GM10266 (cell line): ENCODE data around the gene YIF1A.
"Not testable (repeated sequence)": the region's sequence is repeated elsewhere in the genome, so short reads cannot be mapped to it uniquely, and the experiment has no call there.

Experiments
- DNase-seq: peaks from one replicate; pipeline ENCODE4 v3.0.0; 2012; ENCODE audit errors: extremely low spot score
- TF ChIP-seq, protein P1 (sequence below): IDR thresholded peaks from 2 replicates; pipeline ENCODE4 v1.5.1; 2012; ENCODE audit warnings: mild to moderate bottlenecking, low read depth; ENCODE audit not compliant: control insufficient read depth, insufficient read depth; ENCODE audit errors: missing control alignments

Gene YIF1A

DNA sequence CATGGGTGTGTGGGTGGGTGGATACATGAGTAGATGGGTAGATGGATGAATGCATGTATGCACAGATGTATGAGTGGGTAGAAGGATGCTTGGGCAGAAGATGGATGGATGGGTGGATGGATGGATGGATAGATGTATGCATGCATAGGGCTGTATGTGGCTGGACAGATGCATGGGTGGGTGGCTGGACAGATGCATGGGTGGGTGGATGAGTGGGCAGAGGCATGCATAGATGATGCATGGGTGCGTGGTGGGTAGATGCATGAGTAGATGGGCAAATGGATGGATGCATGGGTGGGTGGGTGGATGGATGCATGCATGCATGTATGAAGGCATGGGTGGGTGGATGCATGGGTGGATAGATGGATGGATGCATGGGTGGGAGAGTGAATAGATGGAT is 34.7 kb upstream of the YIF1A start:
- DNase-seq = no peak
- TF ChIP-seq, protein P1, sequence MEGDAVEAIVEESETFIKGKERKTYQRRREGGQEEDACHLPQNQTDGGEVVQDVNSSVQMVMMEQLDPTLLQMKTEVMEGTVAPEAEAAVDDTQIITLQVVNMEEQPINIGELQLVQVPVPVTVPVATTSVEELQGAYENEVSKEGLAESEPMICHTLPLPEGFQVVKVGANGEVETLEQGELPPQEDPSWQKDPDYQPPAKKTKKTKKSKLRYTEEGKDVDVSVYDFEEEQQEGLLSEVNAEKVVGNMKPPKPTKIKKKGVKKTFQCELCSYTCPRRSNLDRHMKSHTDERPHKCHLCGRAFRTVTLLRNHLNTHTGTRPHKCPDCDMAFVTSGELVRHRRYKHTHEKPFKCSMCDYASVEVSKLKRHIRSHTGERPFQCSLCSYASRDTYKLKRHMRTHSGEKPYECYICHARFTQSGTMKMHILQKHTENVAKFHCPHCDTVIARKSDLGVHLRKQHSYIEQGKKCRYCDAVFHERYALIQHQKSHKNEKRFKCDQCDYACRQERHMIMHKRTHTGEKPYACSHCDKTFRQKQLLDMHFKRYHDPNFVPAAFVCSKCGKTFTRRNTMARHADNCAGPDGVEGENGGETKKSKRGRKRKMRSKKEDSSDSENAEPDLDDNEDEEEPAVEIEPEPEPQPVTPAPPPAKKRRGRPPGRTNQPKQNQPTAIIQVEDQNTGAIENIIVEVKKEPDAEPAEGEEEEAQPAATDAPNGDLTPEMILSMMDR = no peak

DNA sequence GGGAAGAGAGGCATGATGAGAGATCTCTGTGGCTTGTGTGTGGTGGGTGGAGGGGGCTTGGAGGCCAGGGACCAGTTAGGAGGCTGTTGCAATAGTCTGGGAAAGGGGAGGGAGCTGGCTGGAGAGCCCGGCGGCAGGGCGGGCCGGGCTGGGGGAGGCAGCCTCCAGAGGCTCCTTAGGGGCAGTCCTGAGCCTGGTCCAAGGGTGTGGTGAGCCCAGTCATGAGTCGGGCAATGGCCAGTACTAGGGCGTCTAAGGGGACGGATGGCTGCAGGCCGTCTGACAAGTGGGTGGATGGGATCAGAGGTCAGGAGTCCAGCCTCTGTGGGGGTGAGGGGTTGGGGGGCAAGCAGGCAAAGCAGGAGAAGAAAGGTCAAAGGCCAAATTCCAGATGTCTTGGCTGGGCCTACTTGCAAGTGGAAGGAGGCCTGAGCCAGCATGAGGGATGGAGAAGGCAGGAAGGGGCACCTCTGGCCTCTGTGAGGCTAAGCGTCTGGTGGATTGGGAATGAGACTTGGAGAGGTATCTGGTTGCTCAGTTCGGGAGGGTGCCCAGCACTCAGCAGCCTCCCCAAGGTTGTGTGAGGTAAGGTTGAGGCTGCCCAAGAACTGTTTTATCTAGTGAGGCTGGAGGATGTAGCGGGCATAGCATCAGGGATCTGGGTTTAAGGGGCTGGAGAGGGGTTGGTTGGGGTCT is 33.9 kb upstream of the YIF1A start:
- no peak for DNase-seq
- TF ChIP-seq, protein P1 = no peak

DNA sequence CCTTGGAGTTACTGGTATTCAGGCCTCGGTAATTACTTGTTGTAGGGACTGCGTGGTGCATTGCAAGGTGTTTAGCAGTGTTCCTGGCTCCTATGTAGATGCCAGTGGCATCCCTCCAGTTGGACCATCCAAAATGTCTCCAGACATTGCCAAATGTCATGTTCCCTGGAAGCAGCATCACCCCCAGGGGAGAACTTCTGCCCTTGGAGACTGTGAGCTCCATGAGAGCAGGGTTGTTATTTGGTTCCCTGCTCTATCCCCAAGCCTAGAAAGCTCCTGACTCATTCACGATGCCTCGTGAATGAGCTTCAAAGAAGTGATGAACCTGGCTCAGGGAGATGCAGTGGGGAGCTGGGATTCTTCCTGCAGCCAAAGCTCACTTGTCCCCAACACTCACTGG is 32.7 kb upstream of the YIF1A start:
- TF ChIP-seq, protein P1 = no peak
- no peak for DNase-seq

DNA sequence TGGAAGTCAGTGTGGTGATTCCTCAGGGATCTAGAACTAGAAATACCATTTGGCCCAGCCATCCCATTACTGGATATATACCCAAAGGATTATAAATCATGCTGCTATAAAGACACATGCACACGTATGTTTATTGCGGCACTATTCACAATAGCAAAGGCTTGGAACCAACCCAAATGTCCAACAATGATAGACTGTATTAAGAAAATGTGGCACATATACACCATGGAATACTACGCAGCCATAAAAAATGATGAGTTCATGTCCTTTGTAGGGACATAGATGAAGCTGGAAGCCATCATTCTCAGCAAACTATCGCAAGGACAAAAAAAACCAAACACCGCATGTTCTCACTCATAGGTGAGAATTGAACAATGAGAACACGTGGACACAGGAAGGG is 31.8 kb upstream of the YIF1A start:
- not testable (repeated sequence) for DNase-seq

DNA sequence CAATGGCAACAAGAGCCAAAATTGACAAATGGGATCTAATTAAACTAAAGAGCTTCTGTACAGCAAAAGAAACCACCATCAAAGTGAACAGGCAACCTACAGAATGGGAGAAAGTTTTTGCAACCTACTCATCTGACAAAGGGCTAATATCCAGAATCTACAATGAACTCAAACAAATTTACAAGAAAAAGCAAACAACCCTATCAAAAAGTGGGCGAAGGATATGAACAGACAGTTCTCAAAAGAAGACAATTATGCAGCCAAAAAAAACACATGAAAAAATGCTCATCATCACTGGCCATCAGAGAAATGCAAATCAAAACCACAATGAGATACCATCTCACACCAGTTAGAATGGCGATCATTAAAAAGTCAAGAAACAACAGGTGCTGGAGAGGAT is 31.3 kb upstream of the YIF1A start:
- DNase-seq = not testable (repeated sequence)

DNA sequence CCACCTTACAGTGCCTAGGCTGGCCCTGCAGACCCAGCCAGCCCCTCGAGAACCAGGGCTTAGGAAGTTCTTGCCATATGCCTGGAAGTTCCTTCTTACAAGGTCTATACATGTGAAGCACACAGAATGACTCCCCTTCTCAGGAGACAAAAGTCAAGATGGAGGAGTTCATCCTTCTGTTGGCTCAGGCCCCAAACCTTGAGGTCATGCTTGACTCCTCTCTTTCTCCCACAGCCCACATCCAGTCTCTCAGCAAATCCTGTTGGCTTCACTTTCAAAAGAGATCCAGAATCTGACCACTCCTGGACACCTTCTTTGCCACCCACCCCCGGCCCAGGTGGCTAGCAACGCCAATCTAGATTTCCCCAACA is 29.6 kb upstream of the YIF1A start:
- TF ChIP-seq, protein P1 = no peak
- no peak for DNase-seq

DNA sequence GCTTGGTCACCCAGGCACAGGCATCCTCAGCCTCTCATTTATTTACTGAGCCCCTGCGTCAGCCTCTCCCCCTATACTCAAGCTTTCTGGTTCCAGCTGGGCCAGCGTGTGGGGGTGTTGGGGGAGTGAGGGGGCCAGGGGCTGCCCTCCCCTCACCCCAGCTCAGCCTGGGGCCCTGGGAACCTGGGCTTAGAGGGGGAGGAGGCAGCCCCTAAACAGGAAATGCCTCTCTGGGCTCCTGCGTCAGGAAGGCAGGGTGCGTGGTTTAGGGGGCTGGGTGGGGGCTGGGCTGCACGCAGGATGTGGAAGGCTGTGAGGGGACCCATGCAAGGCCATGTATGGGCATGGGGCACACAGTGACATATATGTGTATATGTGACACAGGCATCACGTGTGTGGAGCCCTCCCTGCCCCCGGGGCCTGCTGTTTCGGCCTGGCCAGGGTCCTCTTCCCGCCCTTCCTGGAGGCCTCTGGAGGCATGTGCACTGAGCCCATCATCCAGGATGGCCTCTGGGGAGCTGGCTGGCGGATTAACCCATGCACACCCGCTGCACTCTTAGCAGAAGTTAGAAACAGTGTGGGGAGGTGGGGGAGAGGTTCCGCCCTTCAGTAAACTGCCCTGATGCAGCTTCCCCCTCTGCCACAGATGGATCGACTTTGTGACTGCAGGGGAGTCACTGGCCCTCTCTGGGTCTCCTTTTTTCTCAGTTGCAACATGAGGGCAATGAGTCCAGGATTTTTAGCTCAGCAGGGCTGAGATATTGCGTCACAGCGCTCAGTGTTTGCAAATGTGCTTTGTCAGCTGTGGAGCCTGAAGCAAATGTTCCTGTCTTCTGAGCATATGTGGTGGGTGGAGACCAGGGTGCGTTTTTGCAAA is 29.0 kb upstream of the YIF1A start:
- TF ChIP-seq, protein P1 = no peak
- no peak for DNase-seq

DNA sequence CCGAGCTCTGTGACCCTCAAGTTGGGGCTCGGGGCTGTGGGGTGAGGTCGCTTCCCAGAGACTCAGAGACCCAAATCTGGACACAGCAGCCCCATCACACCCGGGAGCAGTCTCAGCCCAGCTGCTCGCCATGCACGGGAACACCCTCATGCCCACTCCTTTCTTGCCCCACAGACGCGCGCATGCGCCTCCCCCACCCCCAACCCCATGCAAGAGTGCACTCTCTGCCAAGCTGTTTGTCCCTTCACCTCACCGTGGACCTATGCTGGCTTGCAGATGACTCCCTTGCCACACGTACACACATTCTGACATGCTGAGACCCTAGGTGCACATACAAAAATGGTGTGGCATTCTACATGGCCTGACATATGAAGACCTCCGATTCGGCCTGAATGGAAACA is 28.4 kb upstream of the YIF1A start:
- TF ChIP-seq, protein P1 = no peak

More for the DNA sequence above, 28.4 kb upstream of the YIF1A start:
- DNase-seq = no peak
